Right lobe of liver (tissue), 6 donors: ENCODE results near the gene EPM2AIP1. TPM values are rescaled to one million over a fixed set of nuclear protein-coding genes. Genes with fewer than 3 reads are reported as not detected.

Experiments
- ATAC-seq, 4 donors: fragments of 200-7000 bp; cut with Tn5 transposase; one replicate each; pipeline ENCODE4 v1.9.1; 2020; ENCODE audit warnings: mild to moderate bottlenecking in 4 of 4, moderate library complexity in 4 of 4
- DNase-seq, 3 donors: peaks; one replicate each; pipeline ENCODE4 v3.0.0-alpha.2; 2020
- H3K27ac ChIP-seq, 3 donors: fragments of 200-600 bp; one replicate each; pipeline ENCODE4 v1.8.0; 2022
- H3K27me3 ChIP-seq, 2 donors: fragments of 200-600 bp; one replicate each; pipeline ENCODE4 v1.8.0; 2022
- H3K36me3 ChIP-seq, 4 donors: fragments of 200-600 bp; sonication (generic) in 1 of 4; one replicate each; pipeline versions ENCODE4 v1.5.1 to v1.8.0; 2017 to 2022; ENCODE audit warnings: control low read depth in 1 of 4
- H3K4me1 ChIP-seq, 4 donors: fragments of 200-600 bp; sonication (generic) in 1 of 4; one replicate each; pipeline versions ENCODE4 v1.5.1 to v1.8.0; 2017 to 2022; ENCODE audit warnings: control low read depth in 1 of 4
- H3K4me3 ChIP-seq, 3 donors: fragments of 200-600 bp; one replicate each; pipeline ENCODE4 v1.8.0; 2022
- H3K9me3 ChIP-seq, 4 donors: fragments of 200-600 bp; sonication (generic) in 1 of 4; one replicate each; pipeline versions ENCODE4 v1.5.1 to v1.8.0; 2017 to 2022; ENCODE audit warnings: control low read depth in 1 of 4
- CTCF ChIP-seq, 4 donors: fragments of 200-600 bp in 3 of 4; fragments of 450-650 bp in 1 of 4; IDR thresholded peaks; one replicate each; pipeline versions ENCODE4 v1.5.1 to v1.8.0; 2016 to 2022; ENCODE audit warnings: antibody characterized with exemption in 4 of 4, mild to moderate bottlenecking in 2 of 4
- POLR2A ChIP-seq: fragments of 450-650 bp; IDR thresholded peaks from one replicate; pipeline ENCODE4 v1.6.1; 2017; ENCODE audit warnings: antibody characterized with exemption, mild to moderate bottlenecking
- WGBS: methylation state at CpG from one replicate; pipeline ENCODE4 v1.1.6; 2018; ENCODE audit warnings: low coverage, low lambda C conversion rate; ENCODE audit not compliant: insufficient coverage; ENCODE audit errors: missing lambda C conversion rate; 5-methylcytosine and 5-hydroxymethylcytosine counted together
- intact Hi-C, 2 donors: fragments of 100-400 bp; cut with DNase I; formaldehyde crosslinking; loops; one replicate each; pipeline versions ENCODE4 v1.11.2 to v1.14.1; 2022
- total RNA-seq, 6 experiments: library from RNA; depleted of rRNA in 2 of 6; stranded (reverse); fragments of >200 nt in 2 of 6; fragmentation: NEBNext Ultra II Directional in 3 of 6; extraction: Animal tissue kit (Norgen Biotek cat#: 25700) in 3 of 6; gene quantifications; one replicate each; pipeline versions ENCODE4 v1.1.0 to v1.2.4, GENCODE V29; 2016 to 2023
- donor health status: DM: no; HTN: yes; CAD: no.
- donor health status: DM: no; HTN: no; CAD: no.
- donor health status: DM: no; HTN: no; CAD: no.
- donor health status: DM: no; HTN: yes; CAD: no.
- donor health status: DM: no; HTN: yes; CAD: no.

The EPM2AIP1 gene
- total RNA-seq, 6 experiments from 2014 or later, result 4.5 to 8.9 (median 6.1) TPM

GRCh38 chr3:37039161-37039846 is 46.4 kb upstream of the EPM2AIP1 start:
- WGBS, result 89% methylated on average over 1 of the region's 1 CpG
- Histone ChIP-seq H3K27me3 (no peaks in the 10 kb centered on the region), H3K36me3 (peaks cover 0 to 22% (median 4%) of the 10 kb centered on the region in 4 donors), H3K9me3 (peaks cover 0 to 4% (median 0%) of the 10 kb centered on the region in 4 donors), H3K4me3 (no peak overlapping the region), H3K4me1 (no peaks in the 10 kb centered on the region), H3K27ac (no peak overlapping the region)
- no peak for ATAC-seq
- DNase-seq, result no peak
- intact Hi-C loops, result no loop called here
- TF ChIP-seq CTCF (IDR thresholded peaks at IDR 0.05), result no peak
- no peak for TF ChIP-seq POLR2A

- ATAC-seq, result no peak
- WGBS, result 94% methylated on average over 3 of the region's 3 CpGs
- Histone ChIP-seq H3K27me3 (no peaks in the 10 kb centered on the region), H3K9me3 (peaks cover 0 to 4% (median 0%) of the 10 kb centered on the region in 4 donors), H3K27ac (no peak overlapping the region), H3K4me3 (no peak overlapping the region), H3K36me3 (peaks cover 0 to 28% (median 4%) of the 10 kb centered on the region in 4 donors), H3K4me1 (no peaks in the 10 kb centered on the region)
- intact Hi-C loops, result no loop called here
- TF ChIP-seq CTCF (IDR thresholded peaks at IDR 0.05) (no peak), POLR2A (no peak)
- no peak for DNase-seq
Measured at GRCh38 chr3:37037352-37037751, 44.4 kb upstream of the EPM2AIP1 start.

GRCh38 chr3:37032961-37033360 is 40.0 kb upstream of the EPM2AIP1 start:
- no peaks in the 10 kb centered on the region for H3K27me3 ChIP-seq
- no peak for TF ChIP-seq CTCF (IDR thresholded peaks at IDR 0.05)
- no peak for TF ChIP-seq POLR2A
- peaks cover 0 to 4% (median 0%) of the 10 kb centered on the region in 4 donors for H3K9me3 ChIP-seq
- ATAC-seq (no peak), DNase-seq (no peak)
- H3K4me1 ChIP-seq, result peaks cover 0 to 24% (median 0%) of the 10 kb centered on the region in 4 donors
- no peak overlapping the region for H3K27ac ChIP-seq
- intact Hi-C loops, result no loop called here
- peaks cover 0 to 6% (median 3%) of the 10 kb centered on the region in 4 donors for H3K36me3 ChIP-seq
- WGBS, result 68% methylated on average over 10 of the region's 10 CpGs
- no peak overlapping the region for H3K4me3 ChIP-seq

- intact Hi-C loops, result no loop called here
Measured at GRCh38 chr3:37031096-37031682, 38.3 kb upstream of the EPM2AIP1 start.

More at GRCh38 chr3:37031096-37031682, 38.3 kb upstream of the EPM2AIP1 start:
- peak in 1 of 3 donors; percentile 55 for DNase-seq
- Histone ChIP-seq H3K4me3 (no peak overlapping the region), H3K4me1 (peaks cover 0 to 29% (median 0%) of the 10 kb centered on the region in 4 donors), H3K27ac (peak overlapping the region in 2 of 3 donors; percentile 40 to 62), H3K27me3 (no peaks in the 10 kb centered on the region), H3K9me3 (no peaks in the 10 kb centered on the region), H3K36me3 (peaks cover 0 to 11% (median 2%) of the 10 kb centered on the region in 4 donors)
- peak; percentile 14 to 63 (median 48) for ATAC-seq
- TF ChIP-seq CTCF (IDR thresholded peaks at IDR 0.05), result no peak
- TF ChIP-seq POLR2A, result no peak
- WGBS, result 73% methylated on average over 7 of the region's 7 CpGs
